T-cell (primary cell): Measurements from ENCODE around the gene CDC14A. TPM values are rescaled to one million over a fixed set of nuclear protein-coding genes. Genes with fewer than 3 reads are reported as not detected.

Experiments used
- ATAC-seq, 4 experiments: fragments of 200-7000 bp in 3 of 4; fragments of 150-1000 bp in 1 of 4; cut with Tn5 transposase; replicated peaks in 1 of 4; 1 replicate in 3 of 4; 2 replicates in 1 of 4; pipeline ENCODE4 v1.10.0; 2021; ENCODE audit warnings: moderate library complexity in 3 of 4, mild to moderate bottlenecking in 2 of 4, moderate number of reproducible peaks in 1 of 4
- CTCF ChIA-PET, 2 donors: fragments of 300-600 bp; sonication (Branson Sonifier 250); formaldehyde crosslinking; loops; one replicate each; lab custom pipeline; 2022; ENCODE audit warnings: antibody characterized with exemption in 2 of 2; lab: Charles Lee
- POLR2A ChIA-PET, 2 donors: fragments of 300-600 bp; sonication (Branson Sonifier 250); formaldehyde crosslinking; loops; one replicate each; lab custom pipeline; 2022; ENCODE audit warnings: antibody characterized with exemption in 2 of 2; lab: Charles Lee
- DNase-seq, 35 experiments: peaks; one replicate each; pipeline versions ENCODE4 v3.0.0 to v3.0.0-alpha.2; 2013 to 2023
- H3K27ac ChIP-seq: one replicate; pipeline ENCODE4 v1.5.1; 2013; ENCODE audit warnings: low read length
- H3K27me3 ChIP-seq, 2 experiments: replicated peaks in 1 of 2; 1 replicate in 1 of 2; 2 replicates in 1 of 2; pipeline versions ENCODE4 v1.6.1 to v1.7.0; 2013; ENCODE audit warnings: low read length in 1 of 2, mixed read lengths in 1 of 2; ENCODE audit not compliant: control insufficient read depth in 2 of 2, insufficient read depth in 2 of 2; ENCODE audit errors: extremely low read depth in 1 of 2
- H3K36me3 ChIP-seq, 2 donors: 1 replicate in 1 of 2; 2 replicates in 1 of 2; pipeline versions ENCODE4 v1.6.1 to v1.7.0; 2013; ENCODE audit warnings: low read length in 1 of 2; ENCODE audit not compliant: control insufficient read depth in 2 of 2, insufficient read depth in 1 of 2; ENCODE audit errors: extremely low read depth in 1 of 2
- H3K4me1 ChIP-seq, 2 experiments: 1 replicate in 1 of 2; 2 replicates in 1 of 2; pipeline versions ENCODE4 v1.6.1 to v1.7.0; 2013; ENCODE audit warnings: low read length in 2 of 2, mixed read lengths in 1 of 2; ENCODE audit not compliant: insufficient read depth in 2 of 2, control insufficient read depth in 1 of 2; ENCODE audit errors: extremely low read depth in 1 of 2
- H3K4me3 ChIP-seq, 2 donors: 1 replicate in 1 of 2; 2 replicates in 1 of 2; pipeline versions ENCODE4 v1.5.1 to v1.7.0; 2013; ENCODE audit warnings: mild to moderate bottlenecking in 2 of 2, low read length in 1 of 2, moderate library complexity in 1 of 2; ENCODE audit not compliant: control insufficient read depth in 1 of 2; ENCODE audit errors: extremely low read depth in 1 of 2
- H3K9me3 ChIP-seq: 2 replicates; pipeline ENCODE4 v1.7.0; 2013
- H3K27ac Mint-ChIP-seq, 2 donors: one replicate each; pipeline ENCODE4 v1.8.0; 2020 to 2021; ENCODE audit warnings: mild to moderate bottlenecking in 2 of 2, mixed read lengths in 2 of 2
- H3K27me3 Mint-ChIP-seq, 2 donors: one replicate each; pipeline ENCODE4 v1.8.0; 2021 to 2022; ENCODE audit warnings: mixed read lengths in 2 of 2
- H3K36me3 Mint-ChIP-seq: one replicate; pipeline ENCODE4 v1.8.0; 2021; ENCODE audit warnings: mixed read lengths
- H3K4me1 Mint-ChIP-seq, 3 donors: one replicate each; pipeline ENCODE4 v1.8.0; 2020 to 2022; ENCODE audit warnings: mixed read lengths in 3 of 3, mild to moderate bottlenecking in 1 of 3
- H3K4me3 Mint-ChIP-seq, 3 donors: one replicate each; pipeline ENCODE4 v1.8.0; 2020 to 2022; ENCODE audit warnings: mild to moderate bottlenecking in 3 of 3, mixed read lengths in 3 of 3, moderate library complexity in 3 of 3
- H3K9me3 Mint-ChIP-seq, 3 donors: one replicate each; pipeline ENCODE4 v1.8.0; 2020 to 2022; ENCODE audit warnings: mixed read lengths in 3 of 3
- WGBS: methylation state at CpG from one replicate; pipeline ENCODE4 v1.1.5; 2013; ENCODE audit warnings: missing lambda C conversion rate; ENCODE audit not compliant: insufficient coverage; 5-methylcytosine and 5-hydroxymethylcytosine counted together
- total RNA-seq, 35 experiments: library from RNA in 6 of 35; stranded (reverse) in 6 of 35; fragments of 120-200 nt in 1 of 35; gene quantifications; one replicate each; pipeline versions ENCODE4 v1.2.1 to v1.2.4 and lab custom pipeline; 2013 to 2026

Gene CDC14A
- total RNA-seq, 5 donors from 2014 or later (not counting 1 experiment from before 2014, with no cell fraction given) = 77.1 to 169 (median 91.6) TPM

GRCh38 chr1:100306735-100307313 is 45.5 kb upstream of the CDC14A start:
- no peaks in the 10 kb centered on the region for H3K27me3 Mint-ChIP-seq
- peaks cover 4% of the 10 kb centered on the region for H3K36me3 Mint-ChIP-seq
- peaks cover 6 to 13% (median 11%) of the 10 kb centered on the region in 3 donors for H3K9me3 Mint-ChIP-seq
- Histone ChIP-seq H3K4me3 (no peak overlapping the region), H3K36me3 (no peaks in the 10 kb centered on the region), H3K4me1 (no peaks in the 10 kb centered on the region), H3K27ac (no peak overlapping the region), H3K27me3 (no peaks in the 10 kb centered on the region), H3K9me3 (no peaks in the 10 kb centered on the region)
- peak overlapping the region; percentile 64 to 66 for H3K27ac Mint-ChIP-seq
- peak in 2 of 4 experiments; percentile 30 to 46 for ATAC-seq
- ChIA-PET POLR2A (interaction anchor here in 1 of 2 donors (0.6 kb wide), 1 partner anchor 63 kb away, joined by 8 read pairs; no protein-coding TSS in a partner anchor), CTCF (no interaction called here)
- WGBS = no CpG with 5 or more reads among the region's 2 CpGs
- H3K4me1 Mint-ChIP-seq = peaks cover 9 to 16% (median 13%) of the 10 kb centered on the region in 3 donors
- DNase-seq = no peak
- H3K4me3 Mint-ChIP-seq = no peak overlapping the region

- Mint-ChIP-seq H3K4me1 (peaks cover 9 to 16% (median 13%) of the 10 kb centered on the region in 3 donors), H3K27me3 (no peaks in the 10 kb centered on the region), H3K9me3 (peaks cover 6 to 13% (median 11%) of the 10 kb centered on the region in 3 donors), H3K4me3 (no peak overlapping the region), H3K27ac (no peak overlapping the region), H3K36me3 (peaks cover 4% of the 10 kb centered on the region)
- no CpG with 5 or more reads among the region's 2 CpGs for WGBS
- DNase-seq (no peak), ATAC-seq (no peak)
- Histone ChIP-seq H3K27ac (no peak overlapping the region), H3K36me3 (no peaks in the 10 kb centered on the region), H3K4me1 (no peaks in the 10 kb centered on the region), H3K4me3 (no peak overlapping the region), H3K27me3 (no peaks in the 10 kb centered on the region), H3K9me3 (no peaks in the 10 kb centered on the region)
- ChIA-PET CTCF (no interaction called here), POLR2A (no interaction called here)
Observed at GRCh38 chr1:100308777-100309176, 43.5 kb upstream of the CDC14A start.

- Mint-ChIP-seq H3K27me3 (no peaks in the 10 kb centered on the region), H3K36me3 (peaks cover 4% of the 10 kb centered on the region), H3K4me1 (peaks cover 9 to 16% (median 13%) of the 10 kb centered on the region in 3 donors), H3K4me3 (no peak overlapping the region), H3K27ac (no peak overlapping the region), H3K9me3 (peaks cover 6 to 13% (median 11%) of the 10 kb centered on the region in 3 donors)
- Histone ChIP-seq H3K36me3 (no peaks in the 10 kb centered on the region), H3K27ac (no peak overlapping the region), H3K4me1 (no peaks in the 10 kb centered on the region), H3K9me3 (no peaks in the 10 kb centered on the region), H3K27me3 (no peaks in the 10 kb centered on the region), H3K4me3 (no peak overlapping the region)
- ATAC-seq = no peak
- DNase-seq = no peak
- ChIA-PET CTCF (no interaction called here), POLR2A (no interaction called here)
Observed at GRCh38 chr1:100309863-100310262, 42.4 kb upstream of the CDC14A start.

- CTCF ChIA-PET = no interaction called here
- POLR2A ChIA-PET = no interaction called here
- H3K4me3 ChIP-seq = no peak overlapping the region
- no peaks in the 10 kb centered on the region for H3K9me3 ChIP-seq
- H3K27me3 ChIP-seq = peaks cover 0 to 6% of the 10 kb centered on the region in 2 experiments
- H3K4me1 Mint-ChIP-seq = no peaks in the 10 kb centered on the region
- H3K27ac Mint-ChIP-seq = no peak overlapping the region
- H3K4me1 ChIP-seq = no peaks in the 10 kb centered on the region
- ATAC-seq = no peak
- H3K27ac ChIP-seq = no peak overlapping the region
- H3K9me3 Mint-ChIP-seq = peaks cover 8 to 29% (median 17%) of the 10 kb centered on the region in 3 donors
- 97% methylated on average over 3 of the region's 4 CpGs for WGBS
- no peak overlapping the region for H3K4me3 Mint-ChIP-seq
- DNase-seq = no peak
- no peaks in the 10 kb centered on the region for H3K36me3 ChIP-seq
- no peaks in the 10 kb centered on the region for H3K27me3 Mint-ChIP-seq
- H3K36me3 Mint-ChIP-seq = peaks cover 4% of the 10 kb centered on the region
Observed at GRCh38 chr1:100313382-100313781, 38.9 kb upstream of the CDC14A start.

GRCh38 chr1:100316622-100317021 is 35.7 kb upstream of the CDC14A start:
- Histone ChIP-seq H3K27ac (no peak overlapping the region), H3K4me3 (no peak overlapping the region), H3K27me3 (peaks cover 0 to 6% of the 10 kb centered on the region in 2 experiments), H3K4me1 (no peaks in the 10 kb centered on the region), H3K36me3 (no peaks in the 10 kb centered on the region), H3K9me3 (no peaks in the 10 kb centered on the region)
- no peak overlapping the region for H3K4me3 Mint-ChIP-seq
- H3K27ac Mint-ChIP-seq = no peak overlapping the region
- H3K4me1 Mint-ChIP-seq = no peaks in the 10 kb centered on the region
- ATAC-seq = no peak
- CTCF ChIA-PET = interaction anchor here in 1 of 2 donors (0.5 kb wide), 1 partner anchor 49 kb away, joined by 7 read pairs; no protein-coding TSS in a partner anchor
- POLR2A ChIA-PET = no interaction called here
- DNase-seq = no peak
- no peaks in the 10 kb centered on the region for H3K27me3 Mint-ChIP-seq
- peaks cover 11% of the 10 kb centered on the region for H3K36me3 Mint-ChIP-seq
- H3K9me3 Mint-ChIP-seq = peaks cover 13 to 38% (median 21%) of the 10 kb centered on the region in 3 donors

GRCh38 chr1:100320311-100321099 is 31.8 kb upstream of the CDC14A start:
- Mint-ChIP-seq H3K27me3 (no peaks in the 10 kb centered on the region), H3K9me3 (peaks cover 13 to 38% (median 20%) of the 10 kb centered on the region in 3 donors), H3K36me3 (peaks cover 11% of the 10 kb centered on the region), H3K27ac (no peak overlapping the region), H3K4me3 (no peak overlapping the region), H3K4me1 (no peaks in the 10 kb centered on the region)
- DNase-seq (no peak), ATAC-seq (no peak)
- H3K9me3 ChIP-seq = no peaks in the 10 kb centered on the region
- ChIA-PET CTCF (no interaction called here), POLR2A (no interaction called here)
- H3K4me1 ChIP-seq = no peaks in the 10 kb centered on the region
- no peaks in the 10 kb centered on the region for H3K36me3 ChIP-seq
- peaks cover 0 to 4% of the 10 kb centered on the region in 2 experiments for H3K27me3 ChIP-seq
- no peak overlapping the region for H3K27ac ChIP-seq
- WGBS = no CpG with 5 or more reads among the region's 2 CpGs
- no peak overlapping the region for H3K4me3 ChIP-seq
